ENCODE data around the gene SWAP70.

GRCh38 chr11:9747229-9747628 is 83.4 kb downstream of the SWAP70 start:
- TF ChIP-seq SUZ12 (IDR thresholded peaks at IDR 0.05) (no peak), TARDBP (IDR thresholded peaks at IDR 0.05) (no peak), SP1 (IDR thresholded peaks at IDR 0.05) (no peak), L3MBTL2 (conservative IDR thresholded peaks at IDR 0.05) (no peak), LEF1 (IDR thresholded peaks at IDR 0.05; ENCODE audit: borderline replicate concordance) (no peak), BHLHE40 (IDR thresholded peaks at IDR 0.05; ENCODE audit: borderline replicate concordance) (no peak), PKNOX1 (IDR thresholded peaks at IDR 0.05) (no peak), FOXK2 (IDR thresholded peaks at IDR 0.05) (no peak), HDGF (IDR thresholded peaks at IDR 0.05; ENCODE audit: borderline replicate concordance) (no peak)
